Transverse colon (tissue), 4 donors: ENCODE measurements around the gene HES4. TPM values are rescaled to one million over a fixed set of nuclear protein-coding genes. Genes with fewer than 3 reads are reported as not detected.

Experiments
- DNase-seq: peaks from one replicate; pipeline ENCODE4 v3.0.0-alpha.2; 2019
- H3K27ac ChIP-seq, 4 donors: fragments of 200-600 bp; sonication (generic); 2 replicates each; pipeline ENCODE4 v1.5.1; 2016 to 2018; ENCODE audit warnings: inconsistent platforms in 4 of 4
- H3K27me3 ChIP-seq: fragments of 200-600 bp; sonication (generic); 2 replicates; pipeline ENCODE4 v1.5.1; 2017; ENCODE audit warnings: inconsistent platforms
- H3K36me3 ChIP-seq, 4 donors: fragments of 200-600 bp; sonication (generic); 2 replicates each; pipeline ENCODE4 v1.5.1; 2017 to 2019; ENCODE audit warnings: inconsistent platforms in 4 of 4
- H3K4me1 ChIP-seq, 4 donors: fragments of 200-600 bp; sonication (generic); 2 replicates each; pipeline ENCODE4 v1.5.1; 2017 to 2020; ENCODE audit warnings: inconsistent platforms in 4 of 4
- H3K4me3 ChIP-seq, 4 donors: fragments of 200-600 bp; sonication (generic); 1 replicate in 1 of 4; 2 replicates in 3 of 4; pipeline versions ENCODE4 v1.5.1 to v1.6.1; 2017 to 2019; ENCODE audit warnings: inconsistent platforms in 4 of 4
- H3K9me3 ChIP-seq, 2 donors: fragments of 200-600 bp; sonication (generic); 2 replicates each; pipeline ENCODE4 v1.5.1; 2017 to 2019; ENCODE audit warnings: inconsistent platforms in 2 of 2
- CTCF ChIP-seq, 5 experiments: fragments of 200-600 bp in 3 of 5; fragments of 450-650 bp in 2 of 5; sonication (generic) in 3 of 5; IDR thresholded peaks; 1 replicate in 2 of 5; 2 replicates in 3 of 5; pipeline ENCODE4 v1.5.1; 2016 to 2017; ENCODE audit warnings: antibody characterized with exemption in 5 of 5, inconsistent platforms in 3 of 5, mild to moderate bottlenecking in 2 of 5, moderate library complexity in 1 of 5
- EP300 ChIP-seq: sonication (generic); formaldehyde crosslinking; IDR thresholded peaks from one replicate; pipeline ENCODE4 v1.6.1; 2017; ENCODE audit warnings: antibody characterized with exemption, low read depth
- POLR2A ChIP-seq: fragments of 450-650 bp; IDR thresholded peaks from one replicate; pipeline ENCODE4 v1.6.1; 2016; ENCODE audit warnings: antibody characterized with exemption, mild to moderate bottlenecking, moderate library complexity
- POLR2AphosphoS5 ChIP-seq, 3 donors: sonication (generic); formaldehyde crosslinking; IDR thresholded peaks; one replicate each; pipeline ENCODE4 v1.6.1; 2016; ENCODE audit warnings: antibody characterized with exemption in 3 of 3
- WGBS, 2 donors: methylation state at CpG; one replicate each; pipeline ENCODE4 v1.1.5; 2018; ENCODE audit warnings: low coverage in 1 of 2; 5-methylcytosine and 5-hydroxymethylcytosine counted together
- in situ Hi-C, 4 donors: fragments of 200-750 bp; cut with MboI; loops; one replicate each; pipeline versions ENCODE4 v1.15.0 to v1.15.1; 2017; ENCODE audit warnings: low sequenced_read_pairs in 3 of 4, low pct_ligation_motif_present in 1 of 4, low pct_unique_long_range_greater_than_20kb in 1 of 4
- intact Hi-C: fragments of 100-400 bp; cut with DNase I; formaldehyde crosslinking; loops from one replicate; pipeline ENCODE4 v1.15.1; 2023; ENCODE audit warnings: low total_unique reads
- total RNA-seq, 4 donors: library from RNA; depleted of rRNA; stranded (reverse); fragments of >200 nt; gene quantifications; one replicate each; pipeline ENCODE4 v1.1.0, GENCODE V29; 2016

HES4 gene
- total RNA-seq, 4 donors from 2014 or later: 10.8 to 140 (median 15.7) TPM

GRCh38 chr1:965526-966134 is 34.3 kb downstream of the HES4 start:
- H3K27ac ChIP-seq: peak overlapping the region in 2 of 4 donors; percentile 72 to 76
- intact Hi-C loops: loop anchor here (5.0 kb wide), 1 partner anchor 53 kb away; no protein-coding TSS in a partner anchor
- in situ Hi-C loops: no loop called here
- TF ChIP-seq POLR2A (no peak), CTCF (IDR thresholded peaks at IDR 0.05) (no peak), POLR2AphosphoS5 (IDR thresholded peaks at IDR 0.05) (no peak), EP300 (no peak)
- no peaks in the 10 kb centered on the region for H3K36me3 ChIP-seq
- H3K27me3 ChIP-seq: peaks cover 24% of the 10 kb centered on the region
- peaks cover 12 to 23% (median 18%) of the 10 kb centered on the region in 4 donors for H3K4me1 ChIP-seq
- DNase-seq: no peak
- no peak overlapping the region for H3K4me3 ChIP-seq
- WGBS, 2 donors: 81 to 85% methylated on average over 4 to 26 of the region's 26 CpGs
- H3K9me3 ChIP-seq: no peaks in the 10 kb centered on the region

- Histone ChIP-seq H3K4me1 (peaks cover 14 to 28% (median 22%) of the 10 kb centered on the region in 4 donors), H3K27me3 (peaks cover 18% of the 10 kb centered on the region), H3K9me3 (no peaks in the 10 kb centered on the region), H3K27ac (no peak overlapping the region), H3K4me3 (no peak overlapping the region), H3K36me3 (no peaks in the 10 kb centered on the region)
- TF ChIP-seq CTCF (IDR thresholded peaks at IDR 0.05): no peak
- no peak for TF ChIP-seq EP300
- TF ChIP-seq POLR2A: no peak
- TF ChIP-seq POLR2AphosphoS5 (IDR thresholded peaks at IDR 0.05): no peak
- intact Hi-C loops (loop anchor here (5.0 kb wide), 1 partner anchor 53 kb away; no protein-coding TSS in a partner anchor), in situ Hi-C loops (no loop called here)
- DNase-seq: no peak
- WGBS, 2 donors: 93% methylated on average over 3 to 37 of the region's 51 CpGs
Measured at GRCh38 chr1:964691-965525, 35.0 kb downstream of the HES4 start.

GRCh38 chr1:963746-964525 is 36.0 kb downstream of the HES4 start:
- no peaks in the 10 kb centered on the region for H3K9me3 ChIP-seq
- in situ Hi-C loops: no loop called here
- peaks cover 17 to 33% (median 28%) of the 10 kb centered on the region in 4 donors for H3K4me1 ChIP-seq
- H3K4me3 ChIP-seq: no peak overlapping the region
- H3K36me3 ChIP-seq: no peaks in the 10 kb centered on the region
- no peak overlapping the region for H3K27ac ChIP-seq
- no peak for TF ChIP-seq POLR2AphosphoS5 (IDR thresholded peaks at IDR 0.05)
- intact Hi-C loops: no loop called here
- 96% methylated on average over 23 of the region's 47 CpGs; no CpG with 5 or more reads in 1 of the 2 donors for WGBS, 2 donors
- DNase-seq: no peak
- peaks cover 17% of the 10 kb centered on the region for H3K27me3 ChIP-seq

GRCh38 chr1:963301-963651 is 36.6 kb downstream of the HES4 start:
- intact Hi-C loops (no loop called here), in situ Hi-C loops (no loop called here)
- Histone ChIP-seq H3K36me3 (no peaks in the 10 kb centered on the region), H3K27ac (no peak overlapping the region), H3K9me3 (no peaks in the 10 kb centered on the region), H3K4me3 (no peak overlapping the region), H3K4me1 (peaks cover 19 to 39% (median 30%) of the 10 kb centered on the region in 4 donors), H3K27me3 (peaks cover 11% of the 10 kb centered on the region)
- 84% methylated on average over 16 of the region's 16 CpGs; no CpG with 5 or more reads in 1 of the 2 donors for WGBS, 2 donors
- TF ChIP-seq EP300 (no peak), POLR2AphosphoS5 (IDR thresholded peaks at IDR 0.05) (no peak), CTCF (IDR thresholded peaks at IDR 0.05) (no peak), POLR2A (no peak)
- DNase-seq: no peak
